GM21825 (cell line): ENCODE measurements around the gene MT1X.

Source experiments
- ATAC-seq: cut with Tn5 transposase; IDR thresholded peaks from one replicate; pipeline ENCODE4 v1.9.1; 2021; ENCODE audit warnings: mild to moderate bottlenecking, moderate library complexity; ENCODE audit not compliant: unreplicated experiment

Gene MT1X

DNA sequence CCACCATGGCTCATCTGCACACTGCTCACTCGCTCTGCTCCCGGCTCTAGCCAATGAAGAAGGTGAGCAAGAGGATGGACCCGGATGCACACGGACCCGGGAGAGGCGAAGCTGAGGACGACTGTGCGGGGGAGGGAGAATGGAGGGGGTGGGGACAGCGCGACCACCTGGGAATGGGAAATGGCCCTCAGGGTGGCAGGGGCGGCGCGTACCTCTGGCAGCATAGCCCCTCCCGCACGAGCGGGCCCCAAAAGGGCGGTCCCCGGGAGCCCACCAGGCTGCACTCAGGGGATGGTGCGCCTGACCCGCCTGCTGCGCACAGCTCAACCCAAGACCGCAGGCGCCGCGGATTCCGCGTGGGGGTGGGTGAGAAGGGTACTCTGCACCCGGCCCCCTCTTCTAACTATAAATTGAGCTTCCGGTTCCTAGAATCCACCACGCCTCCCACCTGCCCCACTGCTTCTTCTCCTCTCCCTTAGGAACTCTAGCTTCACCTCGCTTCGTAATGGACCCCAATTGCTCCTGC lies 6.5 kb upstream of the MT1X start:
- ATAC-seq: no peak

GRCh38 chr16:56677474-56677873 lies 4.8 kb upstream of the MT1X start:
- no peak for ATAC-seq

DNA sequence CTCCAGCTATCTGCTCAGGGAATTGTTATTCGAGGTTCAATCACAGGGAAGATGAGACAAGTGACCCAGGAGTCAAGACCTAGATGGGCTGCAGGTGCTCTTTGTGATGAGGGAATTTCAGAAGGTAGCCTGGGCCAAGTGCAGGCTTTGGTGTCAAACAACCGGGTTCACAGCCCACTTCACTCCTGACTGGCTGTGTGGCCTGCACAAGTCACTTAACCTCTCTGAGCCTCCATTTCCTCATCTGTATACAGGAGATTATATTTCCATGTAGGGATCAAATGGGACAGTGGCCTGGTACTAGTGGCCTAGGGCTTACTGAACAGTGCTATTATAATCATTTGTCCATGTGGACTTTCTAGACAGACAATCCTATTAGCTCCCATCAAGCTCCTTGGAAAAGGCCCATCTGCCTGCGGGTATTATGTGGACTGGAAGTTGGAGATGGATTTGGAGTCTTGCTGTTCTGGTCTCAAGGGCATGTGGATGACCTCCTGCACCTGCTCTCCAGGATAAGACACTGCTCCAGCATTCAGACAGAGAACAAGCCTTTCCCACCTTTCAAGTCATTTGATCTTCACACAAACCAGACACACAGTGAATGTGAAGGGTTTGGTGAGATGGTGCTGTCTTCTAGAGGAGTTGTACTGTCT lies 3.1 kb upstream of the MT1X start:
- no peak for ATAC-seq

DNA sequence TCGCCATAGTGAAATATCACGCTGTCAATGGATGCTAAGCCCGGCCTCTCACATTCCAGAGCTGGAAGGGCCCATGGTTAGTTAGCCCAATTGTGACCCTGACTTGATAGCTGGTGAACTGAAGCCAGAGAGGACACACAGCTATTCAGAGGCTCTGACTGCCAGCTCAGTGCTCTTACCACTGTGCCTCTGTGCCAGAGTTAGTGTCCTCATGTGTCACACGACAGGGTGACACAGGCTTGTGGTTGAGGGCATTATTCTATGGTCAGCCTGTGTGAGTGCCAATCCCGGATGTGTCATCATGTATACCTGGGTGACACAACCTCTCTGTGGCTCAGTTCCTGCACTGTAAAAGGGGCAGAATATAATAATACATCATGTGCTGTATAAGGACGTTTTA lies 2.5 kb upstream of the MT1X start:
- ATAC-seq: no peak

DNA sequence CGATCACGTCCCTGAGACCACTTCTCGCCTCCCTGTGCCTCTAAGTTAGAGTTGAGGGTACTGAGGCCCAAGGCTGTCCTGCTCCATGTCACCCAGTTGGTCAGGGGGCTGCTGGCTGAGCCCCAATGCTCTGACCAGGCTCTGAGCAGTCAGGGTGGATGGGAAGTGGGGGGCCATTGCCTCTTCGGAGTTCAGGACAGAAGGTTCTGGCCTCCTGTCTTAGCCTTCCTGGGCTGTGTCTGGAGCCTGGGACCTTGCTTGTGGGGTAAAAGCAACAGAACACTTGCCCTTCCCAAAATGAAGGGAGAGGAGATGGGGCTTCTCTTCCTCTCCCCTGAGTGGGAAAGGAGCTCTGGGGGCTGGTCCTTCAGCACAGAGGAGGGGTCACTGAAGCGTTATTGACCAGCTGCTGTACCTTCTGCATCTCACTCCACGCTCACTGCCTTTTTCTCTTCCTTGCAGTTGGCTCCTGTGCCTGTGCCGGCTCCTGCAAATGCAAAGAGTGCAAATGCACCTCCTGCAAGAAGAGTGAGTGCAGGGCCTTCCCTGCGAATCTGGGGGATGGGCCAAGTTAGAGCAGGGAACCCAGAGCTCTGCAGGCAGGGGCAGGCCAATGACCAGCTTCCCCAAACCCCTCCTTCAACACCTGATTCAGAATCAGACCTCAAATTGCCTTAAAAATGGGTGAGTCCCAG lies 580 bp downstream of the MT1X start:
- ATAC-seq: no peak

DNA sequence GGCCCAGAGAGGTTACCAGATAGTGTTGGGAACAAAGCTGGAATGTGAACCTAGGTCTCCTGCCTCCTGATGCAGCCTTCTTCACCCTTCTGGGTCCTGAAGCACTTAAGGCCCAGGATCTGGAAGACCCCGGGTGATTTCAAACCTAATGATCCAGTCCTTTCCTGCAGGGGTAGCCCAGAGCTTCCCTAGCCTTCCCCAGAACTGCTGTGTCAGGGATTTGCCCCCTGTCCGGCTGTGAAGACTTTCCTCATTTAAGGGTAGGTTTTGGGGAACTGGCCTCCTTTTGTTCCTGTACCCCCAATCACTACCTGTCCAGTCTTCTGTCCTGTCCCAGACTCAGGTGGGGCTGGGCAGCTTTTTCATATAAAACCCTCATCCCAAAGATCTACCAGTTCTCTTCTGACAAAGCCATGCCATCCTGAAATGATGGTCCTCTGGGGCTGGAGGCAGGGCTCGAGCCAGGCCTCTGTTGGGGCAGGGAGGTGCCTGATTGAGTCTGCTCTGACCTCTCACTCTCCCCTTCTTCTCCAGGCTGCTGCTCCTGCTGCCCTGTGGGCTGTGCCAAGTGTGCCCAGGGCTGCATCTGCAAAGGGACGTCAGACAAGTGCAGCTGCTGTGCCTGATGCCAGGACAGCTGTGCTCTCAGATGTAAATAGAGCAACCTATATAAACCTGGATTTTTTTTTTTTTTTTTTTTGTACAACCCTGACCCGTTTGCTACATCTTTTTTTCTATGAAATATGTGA lies 1.3 kb downstream of the MT1X start:
- ATAC-seq: no peak

GRCh38 chr16:56684256-56684925 lies 2.1 kb downstream of the MT1X start:
- ATAC-seq: no peak

DNA sequence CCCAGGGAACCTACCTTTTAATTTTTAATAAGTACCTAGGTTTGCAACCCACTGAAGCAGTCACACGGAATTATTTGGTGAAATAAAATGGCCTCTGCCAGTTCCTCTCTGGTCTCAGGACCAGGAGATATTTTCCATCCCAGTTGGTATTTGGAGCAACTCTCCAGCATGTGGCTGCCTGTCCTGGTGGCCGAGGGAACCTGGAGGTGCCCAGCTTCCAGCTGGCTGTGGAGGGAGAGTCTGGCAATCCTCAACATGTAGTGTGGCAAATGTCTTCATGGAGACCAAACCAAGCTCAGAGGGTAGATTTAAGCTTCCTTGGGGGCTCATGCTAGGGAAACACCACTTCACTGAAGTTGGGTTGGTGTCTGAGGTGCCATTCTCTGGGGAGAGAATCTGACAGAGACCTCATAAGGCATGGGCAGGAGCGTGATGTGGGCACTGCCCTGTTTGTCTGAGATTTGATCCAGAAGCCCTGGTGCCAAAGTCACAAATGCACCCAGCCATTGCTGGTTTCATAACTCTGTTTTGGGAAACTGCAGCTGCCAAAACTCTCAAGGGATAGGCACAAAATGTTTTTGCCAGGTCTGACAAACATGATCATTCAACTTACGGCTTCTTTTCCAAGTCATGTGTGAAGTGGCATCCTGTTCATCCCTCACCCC lies 2.8 kb downstream of the MT1X start:
- ATAC-seq: no peak

- ATAC-seq: no peak
These were observed 4.5 kb downstream of the MT1X start for GRCh38 chr16:56686758-56687157.

- ATAC-seq: no peak
These were observed 6.5 kb downstream of the MT1X start for GRCh38 chr16:56688762-56689161.

- no peak for ATAC-seq
These were observed 6.9 kb downstream of the MT1X start for GRCh38 chr16:56689171-56689570.

DNA sequence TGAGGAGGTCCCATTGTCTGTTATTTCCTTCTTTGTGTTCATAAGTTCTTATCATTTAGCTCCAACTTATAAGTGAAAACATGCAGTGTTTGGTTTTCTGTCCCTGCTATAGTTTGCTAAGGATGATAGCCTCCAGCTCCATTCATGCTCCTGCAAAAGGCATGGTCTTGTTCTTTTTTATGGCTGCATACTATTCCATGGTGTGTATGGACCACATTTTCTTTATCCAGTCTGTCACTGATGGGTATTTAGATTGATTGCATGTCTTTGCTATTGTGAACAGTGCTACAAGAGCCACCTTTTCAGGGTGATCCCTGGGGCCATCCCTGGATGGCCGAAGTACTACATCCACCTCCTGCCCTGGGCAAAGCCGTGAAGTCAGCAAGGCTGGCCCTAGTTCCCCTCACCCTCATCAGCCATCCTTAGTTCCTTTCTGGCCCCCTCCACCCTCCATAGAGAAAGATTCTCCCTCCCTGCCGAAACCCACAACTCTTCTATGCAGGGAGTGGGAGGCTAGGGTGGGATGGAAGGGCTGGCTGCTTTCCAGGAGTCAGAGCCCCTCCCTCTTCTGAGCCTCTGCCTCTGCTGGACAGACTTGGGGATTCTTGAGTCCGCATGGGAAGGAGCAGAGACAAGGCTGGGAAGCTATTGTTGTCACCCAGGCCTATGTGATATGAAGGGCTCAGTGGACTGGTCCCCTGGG lies 8.3 kb downstream of the MT1X start:
- ATAC-seq: no peak

GRCh38 chr16:56691885-56692284 lies 9.6 kb downstream of the MT1X start:
- no peak for ATAC-seq

GRCh38 chr16:56695246-56695645 lies 13.0 kb downstream of the MT1X start:
- no peak for ATAC-seq

DNA sequence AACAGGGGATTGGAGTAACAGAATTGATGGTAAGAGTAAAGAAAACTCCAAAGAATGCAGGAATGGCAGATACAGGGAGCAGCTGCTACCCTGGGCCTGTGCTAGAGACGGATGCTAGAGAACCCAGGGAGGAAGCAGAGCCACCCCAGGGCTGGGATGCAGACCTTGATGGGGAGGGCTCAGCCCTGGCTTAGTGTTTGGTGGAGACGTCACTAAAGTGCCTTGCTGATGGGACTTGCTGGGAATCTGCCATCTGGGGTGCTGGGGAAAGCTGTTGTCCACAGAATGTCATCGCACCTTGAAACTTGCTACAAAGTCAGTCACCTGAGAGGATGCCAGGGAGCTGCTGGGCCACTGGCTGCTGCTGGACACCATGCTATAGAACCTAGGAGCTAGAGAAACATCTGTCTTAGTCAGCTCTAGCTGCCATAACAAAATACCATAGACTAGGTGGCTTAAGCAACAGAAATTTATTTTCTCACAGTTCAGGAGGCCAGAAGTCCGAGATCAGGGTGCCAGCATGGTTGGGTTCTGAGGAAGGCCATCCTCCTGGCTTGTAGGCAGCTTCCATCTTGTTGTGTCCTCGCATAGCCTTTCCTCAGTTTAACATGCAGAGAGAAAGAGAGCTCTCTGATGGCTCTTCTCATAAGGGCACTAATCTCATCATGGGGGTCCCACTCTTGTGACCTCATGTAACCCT lies 15.3 kb downstream of the MT1X start:
- ATAC-seq: no peak

- ATAC-seq: no peak
These were observed 17.9 kb downstream of the MT1X start for GRCh38 chr16:56700195-56700594.

GRCh38 chr16:56700631-56701030 lies 18.4 kb downstream of the MT1X start:
- ATAC-seq: no peak

DNA sequence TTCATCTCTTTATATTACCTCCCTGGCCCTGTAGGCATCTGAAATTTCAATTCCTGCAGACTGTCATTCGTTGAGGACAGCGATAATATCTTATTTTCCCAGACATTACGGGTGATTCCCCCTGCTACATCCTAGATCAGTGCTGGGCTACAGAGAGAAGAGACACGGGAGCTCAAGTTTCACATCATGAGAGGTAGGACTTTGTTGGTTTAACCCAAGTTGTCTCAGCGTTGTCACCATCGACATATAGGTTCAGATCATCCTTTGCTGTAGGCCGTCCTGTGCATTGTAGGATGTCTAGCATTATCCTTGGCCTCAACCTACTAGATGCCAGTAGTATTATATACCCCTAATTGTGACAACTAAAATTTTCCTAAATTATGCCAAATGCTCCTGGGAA lies 19.3 kb downstream of the MT1X start:
- no peak for ATAC-seq

- no peak for ATAC-seq
These were observed 20.6 kb downstream of the MT1X start for GRCh38 chr16:56702836-56703235.
